Measurements from ENCODE around the gene CEP120.

GRCh38 chr5:123428521-123429220 lies 5.5 kb upstream of the CEP120 start:
- TF ChIP-seq CTCF (IDR thresholded peaks at IDR 0.05; ENCODE audit: low read depth, low read length, poor library complexity, severe bottlenecking) (no peak), EZH2phosphoT487 (IDR thresholded peaks at IDR 0.05; ENCODE audit: borderline replicate concordance, low read length) (no peak)

Measured in DOHH2 (cell line).